ENCODE data around the gene KDM7A.

DNA sequence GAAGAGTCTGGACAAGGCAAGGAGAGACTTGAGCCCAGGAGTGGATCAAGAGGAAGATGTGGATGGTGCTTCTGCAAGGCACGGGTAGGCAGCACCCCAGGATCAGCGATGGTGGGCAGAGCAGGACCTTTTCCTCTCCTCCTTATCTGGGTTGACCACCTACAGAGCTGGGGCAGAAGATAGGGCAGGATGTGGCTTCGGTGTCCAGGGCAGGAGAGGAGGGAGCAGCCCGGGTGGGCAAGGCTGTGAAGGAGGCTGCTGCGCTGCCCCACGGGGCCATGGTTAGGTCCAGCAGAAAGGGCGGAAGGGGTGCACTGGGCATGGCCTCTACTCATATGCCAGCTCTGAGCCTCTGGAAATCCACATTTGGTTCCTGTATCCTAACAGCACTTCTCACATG lies 94.0 kb downstream of the KDM7A start:
- TF ChIP-seq, protein P1, sequence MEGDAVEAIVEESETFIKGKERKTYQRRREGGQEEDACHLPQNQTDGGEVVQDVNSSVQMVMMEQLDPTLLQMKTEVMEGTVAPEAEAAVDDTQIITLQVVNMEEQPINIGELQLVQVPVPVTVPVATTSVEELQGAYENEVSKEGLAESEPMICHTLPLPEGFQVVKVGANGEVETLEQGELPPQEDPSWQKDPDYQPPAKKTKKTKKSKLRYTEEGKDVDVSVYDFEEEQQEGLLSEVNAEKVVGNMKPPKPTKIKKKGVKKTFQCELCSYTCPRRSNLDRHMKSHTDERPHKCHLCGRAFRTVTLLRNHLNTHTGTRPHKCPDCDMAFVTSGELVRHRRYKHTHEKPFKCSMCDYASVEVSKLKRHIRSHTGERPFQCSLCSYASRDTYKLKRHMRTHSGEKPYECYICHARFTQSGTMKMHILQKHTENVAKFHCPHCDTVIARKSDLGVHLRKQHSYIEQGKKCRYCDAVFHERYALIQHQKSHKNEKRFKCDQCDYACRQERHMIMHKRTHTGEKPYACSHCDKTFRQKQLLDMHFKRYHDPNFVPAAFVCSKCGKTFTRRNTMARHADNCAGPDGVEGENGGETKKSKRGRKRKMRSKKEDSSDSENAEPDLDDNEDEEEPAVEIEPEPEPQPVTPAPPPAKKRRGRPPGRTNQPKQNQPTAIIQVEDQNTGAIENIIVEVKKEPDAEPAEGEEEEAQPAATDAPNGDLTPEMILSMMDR (conservative IDR thresholded peaks at IDR 0.05) = no peak
- no peak for TF ChIP-seq EZH2 (IDR thresholded peaks at IDR 0.05; ENCODE audit: low read depth)

All from PC-9 (cell line).